Cardiac septum (tissue), 1 donor: ENCODE measurements around the gene KDM4C. TPM values are rescaled to one million over a fixed set of nuclear protein-coding genes. Genes with fewer than 3 reads are reported as not detected.
"Not testable (repeated sequence)": the region's sequence is repeated elsewhere in the genome, so short reads cannot be mapped to it uniquely, and the experiment has no call there.

Experiments used
- DNase-seq: peaks from one replicate; pipeline ENCODE4 v3.0.0-alpha.2; 2020; ENCODE audit warnings: low spot score
- intact Hi-C: fragments of 100-400 bp; cut with DNase I; formaldehyde crosslinking; loops from one replicate; pipeline ENCODE4 v1.14.0; 2022
- total RNA-seq: library from RNA; stranded (reverse); fragmentation: NEBNext Ultra II Directional; extraction: Animal tissue kit (Norgen Biotek cat#: 25700); gene quantifications from one replicate; pipeline ENCODE4 v1.2.1, GENCODE V29; 2021
- donor health status: DM: no; HTN: no; CAD: no.

KDM4C gene
- total RNA-seq, 1 donor from 2014 or later: 16.8 TPM

DNA sequence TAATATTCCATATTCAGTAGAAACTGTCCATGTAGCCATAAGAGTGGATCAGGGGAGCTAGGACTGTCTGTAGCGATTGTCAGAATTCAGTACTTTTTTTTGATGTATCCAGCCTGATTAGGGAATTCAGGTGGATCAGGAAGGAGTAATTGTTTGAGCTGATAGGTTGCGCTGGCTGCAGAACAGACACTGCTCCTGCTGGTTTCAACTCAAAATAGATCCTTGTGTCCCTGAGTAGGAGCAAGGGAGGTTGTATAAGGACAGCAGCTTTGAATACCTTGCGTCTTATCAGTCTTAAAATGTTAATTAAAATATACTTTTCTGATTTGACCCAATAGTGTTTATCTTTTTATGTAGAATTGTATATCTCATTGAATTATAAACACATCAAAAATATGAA lies 229.6 kb downstream of the KDM4C start:
- DNase-seq: no peak
- intact Hi-C loops: no loop called here

DNA sequence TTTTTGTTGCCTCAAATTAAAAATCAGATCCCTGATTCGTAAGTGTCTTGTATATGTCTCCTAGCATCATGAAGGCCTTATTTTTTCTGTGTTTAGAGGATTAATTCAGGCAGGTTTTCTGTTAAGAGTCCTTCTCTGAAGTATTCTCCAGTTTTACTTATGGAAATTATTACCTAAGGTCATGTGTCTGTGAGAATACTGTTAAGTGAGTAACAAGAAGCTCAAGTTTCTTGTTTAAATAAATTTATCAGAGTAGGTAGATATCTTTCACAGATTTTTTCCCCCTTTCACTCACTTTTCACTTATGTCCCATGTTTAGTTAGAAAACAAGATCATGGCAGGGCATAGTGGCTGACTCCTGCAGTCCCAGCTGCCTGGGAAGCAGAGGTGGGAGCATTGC lies 233.6 kb downstream of the KDM4C start:
- intact Hi-C loops: no loop called here
- no peak for DNase-seq

DNA sequence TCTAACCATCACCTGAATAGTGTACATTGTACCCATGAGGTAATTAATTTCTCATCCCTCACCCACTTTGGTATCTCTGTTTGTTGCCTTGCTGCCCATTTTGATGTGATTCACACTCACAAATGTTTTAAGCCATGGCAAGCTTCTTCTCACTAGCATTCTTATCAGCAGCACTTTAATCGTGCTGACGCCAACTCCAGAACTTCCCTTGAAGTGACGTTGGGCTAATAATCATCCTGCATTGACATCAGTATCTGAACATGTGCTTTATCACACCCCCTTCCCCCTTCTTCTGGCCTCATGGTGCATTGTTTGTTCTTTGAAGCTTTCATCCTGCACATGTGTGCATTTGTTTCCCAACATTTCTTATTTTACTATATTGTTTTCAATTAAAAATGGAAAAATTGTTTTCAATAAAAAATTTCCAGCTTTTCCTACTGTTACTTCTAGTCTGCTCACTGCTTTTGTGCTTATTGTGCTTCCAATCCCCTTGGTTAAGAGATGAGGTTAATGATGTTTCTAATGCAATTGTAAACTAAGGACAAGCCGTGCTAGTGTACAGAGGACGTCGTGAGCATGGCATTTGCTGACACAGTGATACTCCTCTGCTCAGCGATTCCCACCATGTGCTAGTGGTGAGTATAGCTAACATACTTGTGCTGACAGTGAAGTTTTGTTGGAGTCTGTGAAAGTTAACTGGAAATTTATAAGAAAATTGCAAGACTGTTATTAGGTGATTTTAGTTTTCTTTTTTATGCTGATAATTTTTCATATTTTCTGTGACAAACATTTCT lies 238.5 kb downstream of the KDM4C start:
- intact Hi-C loops: no loop called here
- no peak for DNase-seq

DNA sequence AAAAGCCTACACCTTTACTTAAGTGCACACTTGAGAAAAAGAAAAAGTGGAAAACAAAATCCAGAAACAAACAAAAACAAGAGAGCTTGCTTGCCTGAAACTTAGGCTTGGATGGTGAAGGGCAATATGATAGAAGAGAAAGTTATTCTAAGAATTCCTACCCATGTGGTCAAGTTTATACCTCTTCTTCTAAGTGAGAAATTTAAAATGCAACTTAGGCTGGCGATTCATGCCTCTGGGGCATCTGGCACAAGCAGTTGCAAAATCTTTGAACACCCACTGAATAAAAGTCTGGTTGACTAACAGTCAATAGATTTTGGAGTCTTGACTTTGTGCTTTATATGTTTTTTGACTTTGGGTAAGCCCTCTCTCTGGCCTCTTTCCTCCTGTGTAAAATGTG lies 239.6 kb downstream of the KDM4C start:
- intact Hi-C loops: no loop called here
- no peak for DNase-seq

GRCh38 chr9:6999794-7000193 lies 242.0 kb downstream of the KDM4C start:
- intact Hi-C loops: no loop called here
- no peak for DNase-seq

GRCh38 chr9:7001571-7001970 lies 243.8 kb downstream of the KDM4C start:
- no peak for DNase-seq
- intact Hi-C loops: no loop called here

DNA sequence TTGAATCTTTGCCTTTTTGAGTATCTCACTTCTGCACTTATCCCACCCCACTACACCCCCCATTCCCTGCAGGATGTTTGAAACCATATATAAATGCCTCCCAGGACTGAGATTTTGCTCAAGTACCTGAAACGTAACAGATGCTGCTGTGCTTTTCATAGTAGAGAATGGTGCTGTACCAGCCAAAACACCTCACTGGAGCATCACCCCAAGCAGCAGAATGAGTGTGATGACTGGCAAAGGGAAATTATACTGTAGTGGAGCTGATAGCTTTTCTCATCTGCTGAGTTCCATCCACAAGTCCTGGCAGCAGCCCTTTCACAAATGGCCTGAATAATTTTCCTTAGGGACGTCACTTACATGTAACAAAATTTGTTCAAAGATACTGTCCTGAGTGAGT lies 246.1 kb downstream of the KDM4C start:
- DNase-seq: no peak
- intact Hi-C loops: no loop called here

- intact Hi-C loops: no loop called here
- no peak for DNase-seq
Observed at GRCh38 chr9:7006417-7006816, 248.6 kb downstream of the KDM4C start.

DNA sequence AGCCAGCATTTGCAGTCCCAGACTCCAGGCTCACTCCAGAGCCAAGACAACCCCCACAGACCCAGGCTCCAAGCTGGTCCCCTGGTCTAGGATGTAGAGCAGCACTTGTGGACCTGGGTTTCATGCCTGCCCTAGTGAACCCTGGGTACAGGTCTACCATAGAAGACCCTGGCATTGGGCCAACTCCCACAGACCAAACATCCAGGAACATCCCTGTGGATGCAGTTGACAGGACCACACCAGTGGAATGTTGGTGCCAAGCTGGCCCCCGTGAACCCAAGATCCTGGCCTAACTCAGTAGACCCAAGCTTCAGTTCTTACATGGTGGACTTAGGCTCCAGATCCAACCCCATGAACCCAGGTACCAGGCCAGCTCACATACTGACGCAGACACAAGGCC lies 250.6 kb downstream of the KDM4C start:
- intact Hi-C loops: no loop called here
- DNase-seq: no peak

DNA sequence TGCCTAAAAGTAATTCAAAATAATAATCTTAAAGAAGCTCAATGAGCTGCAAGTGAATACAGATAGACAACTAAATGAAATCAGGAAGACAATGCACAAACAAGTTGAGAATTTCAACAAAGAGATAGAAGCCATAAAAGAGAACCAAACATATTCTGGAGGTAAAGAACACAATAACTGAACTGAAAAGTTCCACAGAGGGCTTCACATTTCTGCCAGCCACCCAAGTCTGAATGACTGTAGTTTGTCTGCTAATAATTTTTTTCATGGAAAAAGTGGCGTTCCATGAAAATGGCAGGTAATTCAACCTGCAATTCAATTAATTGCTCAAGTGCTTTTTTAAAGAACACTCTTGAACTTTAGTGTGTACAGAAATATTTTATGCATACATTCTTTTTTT lies 251.3 kb downstream of the KDM4C start:
- intact Hi-C loops: no loop called here
- DNase-seq: no peak

GRCh38 chr9:7011395-7012067 lies 253.8 kb downstream of the KDM4C start:
- no peak for DNase-seq

DNA sequence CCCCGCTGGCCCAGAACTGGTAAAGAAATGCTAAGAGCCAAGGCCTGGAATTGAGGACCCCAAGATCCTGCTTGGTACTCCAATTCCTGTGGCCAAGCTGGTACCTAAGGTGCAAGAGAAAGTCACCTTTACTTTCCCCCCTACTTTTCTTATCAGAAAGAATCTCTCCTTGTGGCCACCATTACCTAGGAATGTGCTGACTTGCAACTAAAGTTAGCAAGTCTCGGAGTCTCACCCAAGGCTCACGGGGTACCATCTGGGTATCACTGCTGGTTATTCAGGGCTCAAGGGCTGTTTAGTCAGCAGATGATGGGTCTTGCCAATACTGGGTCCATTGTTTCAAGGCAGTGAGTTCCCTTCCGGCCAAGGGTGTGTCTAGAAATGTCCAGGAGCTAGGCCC lies 270.2 kb downstream of the KDM4C start:
- intact Hi-C loops: no loop called here
- no peak for DNase-seq

More at GRCh38 chr9:7011395-7012067, 253.8 kb downstream of the KDM4C start:
- intact Hi-C loops: no loop called here

- intact Hi-C loops: no loop called here
- DNase-seq: no peak
Observed at GRCh38 chr9:7028591-7028990, 270.8 kb downstream of the KDM4C start.

- intact Hi-C loops, DNase-seq: not testable (repeated sequence)
Observed at GRCh38 chr9:7030943-7031342, 273.2 kb downstream of the KDM4C start.

DNA sequence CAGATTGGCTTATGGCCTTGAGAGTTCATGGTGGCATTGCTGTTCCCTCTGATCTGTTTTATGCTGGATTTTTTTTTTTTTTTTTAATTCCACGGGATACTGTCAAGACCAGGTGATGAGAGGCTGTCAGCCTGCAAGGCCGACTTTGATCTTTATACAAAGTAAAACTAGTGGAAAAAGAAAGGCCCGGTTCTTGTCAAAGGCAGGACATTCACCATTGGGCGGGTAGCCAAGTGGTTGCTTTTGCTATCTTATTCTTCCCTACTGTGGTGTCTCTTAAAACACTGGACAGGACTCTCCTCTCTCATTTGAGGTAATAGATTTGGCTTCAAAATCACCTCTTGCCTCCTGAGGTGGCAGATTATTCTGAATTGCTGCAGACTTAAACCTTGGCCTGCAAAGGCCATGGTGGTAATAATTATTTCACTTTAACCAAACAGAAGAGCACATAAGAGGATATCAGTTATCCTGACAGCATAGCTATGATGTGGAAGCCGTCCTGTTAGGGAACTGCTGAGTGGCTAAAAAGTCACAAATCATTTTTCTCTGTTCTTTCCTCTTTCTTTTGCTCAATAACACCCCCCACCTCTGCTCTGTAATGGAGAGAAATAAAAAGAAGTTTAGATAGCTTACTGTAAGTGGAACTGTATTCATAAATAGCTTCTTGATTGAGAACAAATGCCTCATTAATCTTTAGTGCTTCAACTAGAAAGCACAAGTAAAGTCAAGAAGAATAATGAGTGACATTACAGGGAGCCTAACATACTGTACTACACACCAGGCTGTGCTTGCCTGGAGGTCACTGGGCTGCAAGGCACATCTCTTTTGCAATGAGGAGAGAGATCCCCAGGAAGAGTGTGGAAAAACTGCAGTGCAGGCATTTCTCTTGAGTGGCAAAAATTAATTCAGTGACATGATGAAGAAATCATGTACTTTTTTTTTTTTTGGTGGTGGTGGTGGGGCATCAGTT lies 275.6 kb downstream of the KDM4C start:
- intact Hi-C loops: no loop called here
- DNase-seq: no peak

DNA sequence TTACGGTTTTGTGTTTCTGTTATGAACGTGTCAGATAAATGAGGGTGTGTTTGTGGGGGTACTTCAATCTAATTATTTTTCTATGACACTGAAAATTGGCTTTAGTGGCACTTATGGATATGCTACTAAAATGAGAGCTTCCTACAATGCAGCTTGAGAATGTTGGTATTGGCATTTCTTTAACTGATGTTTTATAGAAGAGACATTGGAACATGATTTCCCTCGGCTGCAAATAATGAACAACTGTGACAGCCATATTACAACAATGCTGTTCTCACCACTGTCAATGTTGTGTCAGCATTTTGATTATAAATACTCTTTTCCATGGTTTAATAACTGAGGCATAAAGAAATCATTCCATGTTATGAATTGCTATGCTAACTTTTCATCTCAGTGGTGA lies 279.4 kb downstream of the KDM4C start:
- no peak for DNase-seq
- intact Hi-C loops: no loop called here

DNA sequence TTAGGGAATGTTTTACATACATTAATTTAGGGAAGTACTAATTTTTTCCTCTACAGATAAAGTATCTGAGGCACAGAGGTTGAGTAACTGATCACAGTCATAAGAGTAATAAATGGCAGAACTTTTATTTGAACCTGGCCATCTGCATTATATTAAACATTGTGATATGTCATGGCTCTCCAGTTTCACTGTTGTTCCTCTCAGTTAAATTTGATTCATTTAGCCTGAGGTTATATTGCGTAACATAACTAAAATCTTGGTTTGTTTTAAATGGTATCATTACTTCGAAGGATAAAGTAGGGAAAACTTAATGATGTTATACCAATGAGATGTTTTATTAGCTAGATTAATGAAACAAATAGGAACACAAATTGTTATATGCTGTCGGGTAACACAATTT lies 284.4 kb downstream of the KDM4C start:
- no peak for DNase-seq
- intact Hi-C loops: no loop called here

DNA sequence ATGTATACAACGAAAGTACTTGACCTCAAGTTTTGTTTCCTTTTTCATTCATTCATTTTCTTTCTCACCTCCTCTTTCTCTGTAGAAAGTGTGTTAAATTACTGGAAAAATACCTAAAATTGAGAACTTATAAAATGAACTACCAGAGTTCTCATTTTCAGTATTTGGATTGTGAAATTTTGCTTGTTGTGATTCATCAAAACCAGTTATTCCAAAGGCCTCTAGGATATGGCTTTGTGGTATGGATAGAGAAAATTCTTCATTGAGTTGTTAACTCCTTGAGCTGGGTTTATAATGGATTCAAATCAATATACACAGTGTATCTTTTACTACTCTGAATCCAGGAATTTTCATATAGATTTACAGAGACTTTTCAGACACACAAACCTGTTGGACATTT lies 287.6 kb downstream of the KDM4C start:
- DNase-seq: no peak
- intact Hi-C loops: loop anchor here (5.0 kb wide), 1 partner anchor 138 kb away; no protein-coding TSS in a partner anchor

GRCh38 chr9:7051711-7052110 lies 293.9 kb downstream of the KDM4C start:
- DNase-seq: no peak

GRCh38 chr9:7053903-7054302 lies 296.1 kb downstream of the KDM4C start:
- no peak for DNase-seq
- intact Hi-C loops: loop anchor here (5.0 to 10.0 kb wide), 2 partner anchors 131 to 483 kb away; no protein-coding TSS in a partner anchor

More at GRCh38 chr9:7051711-7052110, 293.9 kb downstream of the KDM4C start:
- intact Hi-C loops: loop anchor here (5.0 to 10.0 kb wide), 2 partner anchors 133 to 486 kb away; no protein-coding TSS in a partner anchor
